Smooth muscle cell (in vitro differentiated cells): Measurements from ENCODE around the gene AKAP7. TPM values are rescaled to one million over a fixed set of nuclear protein-coding genes. Genes with fewer than 3 reads are reported as not detected.

Experiments
- DNase-seq: peaks from one replicate; lab custom pipeline; 2025; ENCODE audit not compliant: unreplicated experiment; lab: John Stamatoyannopoulos, UW
- H2AFZ ChIP-seq: fragments of 200-600 bp; sonication (generic); 2 replicates; pipeline ENCODE4 v1.6.0; 2016; ENCODE audit warnings: antibody characterized with exemption, low read depth, mild to moderate bottlenecking
- H3F3A ChIP-seq: fragments of 200-600 bp; sonication (generic); 2 replicates; pipeline ENCODE4 v1.6.0; 2017; ENCODE audit warnings: antibody characterized with exemption, low read depth
- H3K27ac ChIP-seq: fragments of 200-600 bp; sonication (generic); 2 replicates; pipeline ENCODE4 v1.5.1; 2016; ENCODE audit warnings: low read depth, mild to moderate bottlenecking
- H3K27me3 ChIP-seq: fragments of 200-600 bp; sonication (generic); 2 replicates; pipeline ENCODE4 v1.6.1; 2016; ENCODE audit warnings: low read depth, mild to moderate bottlenecking
- H3K36me3 ChIP-seq: fragments of 200-600 bp; sonication (generic); 2 replicates; pipeline ENCODE4 v1.5.1; 2016; ENCODE audit warnings: low read depth
- H3K4me1 ChIP-seq: fragments of 200-600 bp; sonication (generic); 2 replicates; pipeline ENCODE4 v1.5.1; 2016; ENCODE audit warnings: low read depth
- H3K4me2 ChIP-seq: fragments of 200-600 bp; sonication (generic); 2 replicates; pipeline ENCODE4 v1.6.0; 2016; ENCODE audit warnings: mild to moderate bottlenecking
- H3K4me3 ChIP-seq: fragments of 200-600 bp; sonication (generic); 2 replicates; pipeline ENCODE4 v1.5.1; 2016; ENCODE audit warnings: mild to moderate bottlenecking
- H3K79me2 ChIP-seq: fragments of 200-600 bp; sonication (generic); 2 replicates; pipeline ENCODE4 v1.6.0; 2016; ENCODE audit warnings: low read depth, mild to moderate bottlenecking
- H3K9ac ChIP-seq: fragments of 200-600 bp; sonication (generic); 2 replicates; pipeline ENCODE4 v1.6.0; 2016; ENCODE audit warnings: low read depth
- H3K9me3 ChIP-seq: fragments of 200-600 bp; sonication (generic); replicated peaks from 2 replicates; pipeline ENCODE4 v1.5.1; 2016; ENCODE audit warnings: low read depth
- H4K20me1 ChIP-seq: fragments of 200-600 bp; sonication (generic); 2 replicates; pipeline ENCODE4 v1.6.0; 2016; ENCODE audit warnings: low read depth
- WGBS: methylation state at CpG from one replicate; pipeline ENCODE4 v1.1.7; 2016; ENCODE audit warnings: low lambda C conversion rate; 5-methylcytosine and 5-hydroxymethylcytosine counted together
- polyA plus RNA-seq: library from polyadenylated mRNA; unstranded; fragments of >200 nt; fragmentation: Nextera tagmentation; extraction: Ambion mirVana; gene quantifications from 2 replicates; pipeline ENCODE4 v1.2.1, GENCODE V29; 2016
- total RNA-seq: library from RNA; depleted of rRNA; stranded (reverse); fragments of >200 nt; gene quantifications from 2 replicates; pipeline ENCODE4 v1.2.3, GENCODE V29; 2014
- TF ChIP-seq, protein P1 (sequence below): fragments of 200-600 bp; sonication (generic); IDR thresholded peaks from 2 replicates; pipeline ENCODE4 v1.5.1; 2017; ENCODE audit warnings: borderline replicate concordance, mild to moderate bottlenecking, antibody characterized with exemption; ENCODE audit not compliant: insufficient read depth, poor library complexity, severe bottlenecking

The AKAP7 gene
- total and polyA plus RNA-seq, 2 experiments from 2014 or later, result 2.0 to 6.5 TPM

DNA sequence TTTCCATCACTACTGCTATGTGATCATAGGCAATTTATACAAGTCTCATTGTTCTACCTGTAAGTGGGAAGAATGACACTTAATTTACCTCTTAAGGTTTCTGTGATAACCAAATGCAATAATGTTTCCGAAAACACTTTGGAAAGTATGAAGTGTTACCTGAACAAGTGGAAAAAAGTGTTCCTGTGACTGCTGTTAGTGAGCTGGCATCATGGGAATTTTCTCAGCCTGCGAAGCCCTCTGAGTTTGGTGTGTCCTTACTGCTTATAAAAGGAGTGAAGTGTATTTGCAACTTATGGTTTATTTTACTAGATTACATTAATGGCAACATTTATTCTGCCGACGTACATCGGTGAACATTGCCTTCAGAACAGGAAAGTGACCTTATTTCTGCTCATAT is 133.0 kb downstream of the AKAP7 start:
- Histone ChIP-seq H3K9me3 (no peaks in the 10 kb centered on the region), H2AFZ (no peak overlapping the region), H4K20me1 (no peaks in the 10 kb centered on the region), H3K79me2 (no peaks in the 10 kb centered on the region), H3K27me3 (no peaks in the 10 kb centered on the region), H3K9ac (no peak overlapping the region), H3K36me3 (no peaks in the 10 kb centered on the region), H3F3A (no peaks in the 10 kb centered on the region), H3K4me2 (no peak overlapping the region), H3K27ac (no peak overlapping the region), H3K4me3 (no peak overlapping the region), H3K4me1 (no peaks in the 10 kb centered on the region)
- DNase-seq, result no peak
- TF ChIP-seq, protein P1, sequence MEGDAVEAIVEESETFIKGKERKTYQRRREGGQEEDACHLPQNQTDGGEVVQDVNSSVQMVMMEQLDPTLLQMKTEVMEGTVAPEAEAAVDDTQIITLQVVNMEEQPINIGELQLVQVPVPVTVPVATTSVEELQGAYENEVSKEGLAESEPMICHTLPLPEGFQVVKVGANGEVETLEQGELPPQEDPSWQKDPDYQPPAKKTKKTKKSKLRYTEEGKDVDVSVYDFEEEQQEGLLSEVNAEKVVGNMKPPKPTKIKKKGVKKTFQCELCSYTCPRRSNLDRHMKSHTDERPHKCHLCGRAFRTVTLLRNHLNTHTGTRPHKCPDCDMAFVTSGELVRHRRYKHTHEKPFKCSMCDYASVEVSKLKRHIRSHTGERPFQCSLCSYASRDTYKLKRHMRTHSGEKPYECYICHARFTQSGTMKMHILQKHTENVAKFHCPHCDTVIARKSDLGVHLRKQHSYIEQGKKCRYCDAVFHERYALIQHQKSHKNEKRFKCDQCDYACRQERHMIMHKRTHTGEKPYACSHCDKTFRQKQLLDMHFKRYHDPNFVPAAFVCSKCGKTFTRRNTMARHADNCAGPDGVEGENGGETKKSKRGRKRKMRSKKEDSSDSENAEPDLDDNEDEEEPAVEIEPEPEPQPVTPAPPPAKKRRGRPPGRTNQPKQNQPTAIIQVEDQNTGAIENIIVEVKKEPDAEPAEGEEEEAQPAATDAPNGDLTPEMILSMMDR, result no peak
- 91% methylated on average over 5 of the region's 5 CpGs for WGBS

DNA sequence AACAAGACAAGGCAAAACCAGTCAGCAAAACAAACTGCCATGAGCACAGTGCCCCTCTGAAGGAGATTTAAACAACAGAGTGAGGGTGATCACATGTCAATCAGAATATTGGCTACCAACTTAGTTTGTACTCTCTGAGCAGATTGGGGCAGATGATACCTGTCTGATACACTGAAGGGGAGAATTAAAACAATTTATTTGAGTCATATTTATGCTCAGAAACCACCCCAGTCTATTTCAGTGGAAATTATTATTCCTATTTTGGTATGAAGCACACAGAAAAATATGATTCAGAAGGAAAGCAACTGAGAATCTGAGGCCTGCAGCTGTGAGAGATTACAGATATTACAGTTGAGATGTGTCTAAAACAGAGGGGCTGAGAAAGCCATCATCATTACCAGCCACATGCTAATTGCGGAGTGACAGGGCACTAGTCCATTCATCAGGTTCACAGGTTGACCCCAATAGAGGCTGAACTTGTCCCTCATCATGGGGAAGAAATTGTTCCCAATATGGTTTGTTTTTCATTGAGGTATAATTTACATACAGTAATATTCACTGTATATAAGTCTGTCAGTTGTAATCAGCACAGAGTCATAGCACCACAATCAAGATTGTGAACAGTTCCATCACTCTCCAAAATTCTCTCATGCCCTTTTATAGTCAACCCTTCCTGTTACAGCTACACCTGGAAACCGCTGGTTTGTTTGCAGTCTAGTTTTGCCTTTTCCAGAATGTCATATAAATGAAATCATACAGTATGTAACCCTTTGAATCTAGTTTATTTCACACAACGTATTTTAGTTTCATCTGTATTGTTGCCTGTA is 134.5 kb downstream of the AKAP7 start:
- no peak overlapping the region for H3K4me2 ChIP-seq
- H3F3A ChIP-seq, result no peaks in the 10 kb centered on the region
- H2AFZ ChIP-seq, result no peak overlapping the region
- no peaks in the 10 kb centered on the region for H3K27me3 ChIP-seq
- H4K20me1 ChIP-seq, result no peaks in the 10 kb centered on the region
- 75% methylated on average over 3 of the region's 3 CpGs for WGBS
- TF ChIP-seq, protein P1, result no peak
- H3K79me2 ChIP-seq, result no peaks in the 10 kb centered on the region
- no peak overlapping the region for H3K27ac ChIP-seq
- no peak overlapping the region for H3K9ac ChIP-seq
- no peak for DNase-seq
- H3K4me3 ChIP-seq, result no peak overlapping the region
- no peaks in the 10 kb centered on the region for H3K36me3 ChIP-seq
- no peaks in the 10 kb centered on the region for H3K4me1 ChIP-seq
- H3K9me3 ChIP-seq, result no peaks in the 10 kb centered on the region

DNA sequence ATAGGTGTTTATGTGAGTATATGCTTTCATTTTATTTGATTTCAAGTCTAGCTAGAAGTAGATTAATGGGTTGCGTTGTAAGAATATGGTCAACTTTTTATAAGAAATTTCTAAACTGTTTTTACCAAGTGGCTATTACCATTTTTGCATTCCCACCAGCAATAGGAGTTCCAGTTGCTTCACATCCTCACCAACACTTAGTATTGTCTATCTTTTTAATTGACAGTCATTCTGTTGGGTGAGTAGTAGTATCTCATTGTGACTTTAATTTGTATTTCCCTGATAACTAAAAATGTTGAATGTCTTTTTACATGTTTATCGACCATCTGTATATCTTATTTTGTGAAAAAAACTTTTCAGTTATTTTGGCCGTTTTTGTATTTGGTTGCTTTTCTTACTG is 135.3 kb downstream of the AKAP7 start:
- H3K36me3 ChIP-seq, result no peaks in the 10 kb centered on the region
- no peaks in the 10 kb centered on the region for H3K27me3 ChIP-seq
- no peaks in the 10 kb centered on the region for H3F3A ChIP-seq
- no peaks in the 10 kb centered on the region for H3K4me1 ChIP-seq
- no peak overlapping the region for H2AFZ ChIP-seq
- no peaks in the 10 kb centered on the region for H3K9me3 ChIP-seq
- 96% methylated on average over 3 of the region's 3 CpGs for WGBS
- H3K4me3 ChIP-seq, result no peak overlapping the region
- H3K9ac ChIP-seq, result no peak overlapping the region
- H4K20me1 ChIP-seq, result no peaks in the 10 kb centered on the region
- no peak for DNase-seq
- no peak overlapping the region for H3K4me2 ChIP-seq
- TF ChIP-seq, protein P1, result no peak
- no peaks in the 10 kb centered on the region for H3K79me2 ChIP-seq
- no peak overlapping the region for H3K27ac ChIP-seq

DNA sequence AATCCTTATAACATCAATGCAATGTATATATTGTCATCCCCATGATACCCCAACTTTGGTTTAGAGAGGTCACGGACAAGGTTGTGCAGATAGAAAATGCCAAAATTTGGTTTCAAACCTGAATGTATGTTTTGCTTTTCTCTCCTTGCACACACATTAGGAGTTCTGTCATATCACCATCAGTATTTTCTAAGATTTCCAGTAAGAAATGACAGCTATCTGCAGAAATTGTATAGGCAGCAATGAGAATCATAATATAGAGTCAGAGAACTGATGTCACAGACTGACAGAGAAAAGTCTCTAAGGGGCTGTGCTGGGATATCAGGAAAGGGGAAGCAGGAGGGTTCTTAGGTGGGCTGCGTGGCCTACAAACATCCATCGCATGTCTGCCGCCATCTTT is 140.0 kb downstream of the AKAP7 start:
- H3K36me3 ChIP-seq, result no peaks in the 10 kb centered on the region
- WGBS, result 98% methylated on average over 4 of the region's 4 CpGs
- TF ChIP-seq, protein P1, result no peak
- H4K20me1 ChIP-seq, result no peaks in the 10 kb centered on the region
- H3K27ac ChIP-seq, result no peak overlapping the region
- no peak overlapping the region for H3K4me2 ChIP-seq
- DNase-seq, result no peak
- H3K9ac ChIP-seq, result no peak overlapping the region
- H3K4me3 ChIP-seq, result no peak overlapping the region
- no peaks in the 10 kb centered on the region for H3F3A ChIP-seq
- H3K27me3 ChIP-seq, result no peaks in the 10 kb centered on the region
- H3K79me2 ChIP-seq, result no peaks in the 10 kb centered on the region
- no peaks in the 10 kb centered on the region for H3K4me1 ChIP-seq
- H2AFZ ChIP-seq, result no peak overlapping the region
- H3K9me3 ChIP-seq, result no peaks in the 10 kb centered on the region
